HepG2 (cell line): ENCODE data around the gene PDE1C. TPM values are rescaled to one million over a fixed set of nuclear protein-coding genes. Genes with fewer than 3 reads are reported as not detected.

ENCODE experiments used
- ATAC-seq: fragments of 200-7000 bp; cut with Tn5 transposase; 3 replicates; pipeline ENCODE4 v1.9.1; 2020; ENCODE audit warnings: mild to moderate bottlenecking, moderate library complexity
- BruUV-seq: library from RNA; stranded (reverse); fragments of 400-500 nt; replicated peaks from 2 replicates; lab custom pipeline; 2021; lab: Mats Ljungman, UMichigan
- CTCF ChIA-PET: fragments of 300-600 bp; formaldehyde crosslinking; extraction: SDS; loops from one replicate; lab custom pipeline; 2021; ENCODE audit warnings: low total read pairs, inconsistent platforms, low intra/inter-chr PET ratio; lab: Yijun Ruan, JAX
- POLR2A ChIA-PET: fragments of 350-600 bp; sonication (Branson Sonifier 250); formaldehyde crosslinking; loops from one replicate; lab custom pipeline; 2020; ENCODE audit warnings: antibody characterized with exemption, inconsistent platforms; lab: Yijun Ruan, JAX
- DNase-seq: peaks from one replicate; pipeline ENCODE4 v3.0.0-alpha.2; 2015; ENCODE audit warnings: low spot score
- FAIRE-seq: peaks from 3 replicates; lab custom pipeline; 2011; peaks lifted over from hg19 to GRCh38; lab: Jason Lieb, UNC
- H2AFZ ChIP-seq: one replicate; pipeline ENCODE4 v1.6.1; 2011; ENCODE audit warnings: low read length, inconsistent platforms
- H3K27ac ChIP-seq: fragments of 300-600 bp; 3 replicates; pipeline ENCODE4 v1.8.0; 2011; ENCODE audit warnings: mixed run types, mild to moderate bottlenecking, mixed read lengths, low read length, inconsistent platforms; ENCODE audit not compliant: insufficient read depth; ENCODE audit errors: extremely low read length
- H3K27me3 ChIP-seq, 2 experiments: fragments of 200-600 bp in 1 of 2; 2 replicates in 1 of 2; 3 replicates in 1 of 2; pipeline versions ENCODE4 v1.6.0 to v1.8.0; 2011; ENCODE audit warnings: low read length in 2 of 2, mild to moderate bottlenecking in 2 of 2, moderate library complexity in 2 of 2, inconsistent platforms in 1 of 2; ENCODE audit not compliant: insufficient read depth in 2 of 2, control insufficient read depth in 1 of 2
- H3K36me3 ChIP-seq, 2 experiments: fragments of 200-600 bp in 1 of 2; replicated peaks in 1 of 2; 2 replicates in 1 of 2; 3 replicates in 1 of 2; pipeline versions ENCODE4 v1.5.1 to v1.8.0; 2011; ENCODE audit warnings: low read length in 2 of 2, inconsistent platforms in 1 of 2; ENCODE audit not compliant: insufficient read depth in 2 of 2, control insufficient read depth in 1 of 2
- H3K4me1 ChIP-seq: 2 replicates; pipeline ENCODE4 v1.5.1; 2012; ENCODE audit warnings: low read length, inconsistent platforms; ENCODE audit not compliant: insufficient read depth
- H3K4me2 ChIP-seq: 2 replicates; pipeline ENCODE4 v1.6.0; 2011; ENCODE audit warnings: low read depth, low read length, inconsistent platforms
- H3K4me3 ChIP-seq, 3 experiments: fragments of 200-600 bp in 1 of 3; sonication (generic), shearing (Covaris generic) in 1 of 3; replicated peaks in 1 of 3; 2 replicates each; pipeline ENCODE4 v1.5.1; 2011 to 2016; ENCODE audit warnings: low read length in 3 of 3, inconsistent platforms in 2 of 3, low read depth in 2 of 3, mild to moderate bottlenecking in 2 of 3, control low read depth in 1 of 3, mixed read lengths in 1 of 3; ENCODE audit not compliant: insufficient read depth in 1 of 3
- H3K79me2 ChIP-seq: one replicate; pipeline ENCODE4 v1.6.1; 2011; ENCODE audit warnings: low read length, inconsistent platforms; ENCODE audit not compliant: insufficient read depth
- H3K9ac ChIP-seq: 2 replicates; pipeline ENCODE4 v1.6.0; 2011; ENCODE audit warnings: mild to moderate bottlenecking, low read depth, low read length, inconsistent platforms; ENCODE audit not compliant: insufficient read depth
- H3K9me3 ChIP-seq: 2 replicates; pipeline ENCODE4 v1.5.1; 2012; ENCODE audit warnings: mild to moderate bottlenecking, low read length
- H4K20me1 ChIP-seq: 2 replicates; pipeline ENCODE4 v1.6.0; 2011; ENCODE audit warnings: inconsistent platforms, mild to moderate bottlenecking, low read length, moderate library complexity; ENCODE audit not compliant: insufficient read depth
- GATA4 ChIP-seq: sonication (generic); IDR thresholded peaks from 2 replicates; pipeline ENCODE4 v1.6.1; 2016; ENCODE audit warnings: antibody characterized with exemption, low read depth, borderline replicate concordance
- HDAC2 ChIP-seq: sonication (generic); formaldehyde crosslinking; IDR thresholded peaks from 2 replicates; pipeline ENCODE4 v1.4.0; 2020; ENCODE audit warnings: missing genetic modification reagents
- IRF2 ChIP-seq: IDR thresholded peaks from 2 replicates; pipeline ENCODE4 v1.6.1; 2018; ENCODE audit warnings: missing genetic modification reagents, missing compliant biosample characterization
- SRY ChIP-seq: sonication (generic); formaldehyde crosslinking; IDR thresholded peaks from 2 replicates; pipeline ENCODE4 v1.8.0; 2022; ENCODE audit warnings: mild to moderate bottlenecking, missing genetic modification reagents
- ZBTB1 ChIP-seq: sonication (generic); formaldehyde crosslinking; IDR thresholded peaks from 2 replicates; pipeline ENCODE4 v1.4.0; 2020; ENCODE audit warnings: missing genetic modification reagents, borderline replicate concordance
- ZFP36 ChIP-seq: fragments of 150-350 bp; IDR thresholded peaks from 2 replicates; pipeline ENCODE4 v1.6.1; 2018; ENCODE audit warnings: borderline replicate concordance, low read length, low read depth; ENCODE audit not compliant: partially characterized antibody
- ZFP37 ChIP-seq: sonication (generic); formaldehyde crosslinking; IDR thresholded peaks from 2 replicates; pipeline ENCODE4 v1.4.0; 2020; ENCODE audit warnings: missing genetic modification reagents, borderline replicate concordance
- ZFX ChIP-seq: sonication (generic); formaldehyde crosslinking; IDR thresholded peaks from 2 replicates; pipeline ENCODE4 v1.4.0; 2020; ENCODE audit warnings: mild to moderate bottlenecking, low read depth, missing genetic modification reagents, moderate library complexity
- ZSCAN29 ChIP-seq: sonication (generic); formaldehyde crosslinking; conservative IDR thresholded peaks from 2 replicates; pipeline ENCODE4 v1.4.0; 2020; ENCODE audit warnings: mild to moderate bottlenecking, missing genetic modification reagents
- WGBS: methylation state at CpG from one replicate; pipeline ENCODE4 v1.1.6; 2017; ENCODE audit warnings: low lambda C conversion rate; 5-methylcytosine and 5-hydroxymethylcytosine counted together
- in situ Hi-C: cut with HindIII; loops from 2 replicates; pipeline ENCODE4 v1.10.0; 2017; ENCODE audit warnings: low pct_unique_long_range_greater_than_20kb; ENCODE audit not compliant: extremely low pct_ligation_motif_present
- intact Hi-C: fragments of 100-400 bp; cut with micrococcal nuclease; formaldehyde crosslinking; loops from one replicate; pipeline ENCODE4 v1.10.0; 2022; ENCODE audit not compliant: unreplicated experiment
- polyA plus RNA-seq, 8 experiments: library from polyadenylated mRNA; depleted of rRNA in 3 of 8; stranded (reverse) in 7 of 8; unstranded in 1 of 8; fragments of >200 nt; fragmentation: Illumina TruSeq in 4 of 8; extraction: Trizol in 4 of 8; gene quantifications; 2 replicates each; pipeline versions ENCODE4 v1.2.1 to v1.2.3, GENCODE V29; 2011 to 2016; ENCODE audit warnings: low read depth in 4 of 8, missing spikeins in 1 of 8, mixed read lengths in 1 of 8; ENCODE audit not compliant: insufficient read depth in 1 of 8
- total RNA-seq, 5 experiments: library from RNA; depleted of rRNA; stranded (reverse); fragments of >200 nt; fragmentation: Illumina TruSeq; extraction: Trizol; gene quantifications; 2 replicates each; pipeline ENCODE4 v1.2.3, GENCODE V29; 2016; ENCODE audit warnings: low read depth in 1 of 5
- TF ChIP-seq, protein P1 (sequence below): IDR thresholded peaks from 2 replicates; pipeline ENCODE4 v1.6.1; 2016; ENCODE audit warnings: mild to moderate bottlenecking

Gene PDE1C
- total and polyA plus RNA-seq, 2 of the 13 experiments (the other 11 are each of a cell fraction or from before 2014, with no cell fraction given), result not detected

- TF ChIP-seq ZFX (no peak), IRF2 (no peak), ZFP37 (CRISPR knock-in tag) (no peak), ZFP36 (no peak), SRY (no peak), ZBTB1 (CRISPR knock-in tag) (no peak), ZSCAN29 (no peak), HDAC2 (no peak)
- TF ChIP-seq, protein P1, sequence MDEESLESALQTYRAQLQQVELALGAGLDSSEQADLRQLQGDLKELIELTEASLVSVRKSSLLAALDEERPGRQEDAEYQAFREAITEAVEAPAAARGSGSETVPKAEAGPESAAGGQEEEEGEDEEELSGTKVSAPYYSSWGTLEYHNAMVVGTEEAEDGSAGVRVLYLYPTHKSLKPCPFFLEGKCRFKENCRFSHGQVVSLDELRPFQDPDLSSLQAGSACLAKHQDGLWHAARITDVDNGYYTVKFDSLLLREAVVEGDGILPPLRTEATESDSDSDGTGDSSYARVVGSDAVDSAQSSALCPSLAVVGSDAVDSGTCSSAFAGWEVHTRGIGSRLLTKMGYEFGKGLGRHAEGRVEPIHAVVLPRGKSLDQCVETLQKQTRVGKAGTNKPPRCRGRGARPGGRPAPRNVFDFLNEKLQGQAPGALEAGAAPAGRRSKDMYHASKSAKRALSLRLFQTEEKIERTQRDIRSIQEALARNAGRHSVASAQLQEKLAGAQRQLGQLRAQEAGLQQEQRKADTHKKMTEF (CRISPR knock-in tag), result no peak
These were observed 18.3 kb upstream of the PDE1C start (continued) for GRCh38 chr7:32088451-32088881.

DNA sequence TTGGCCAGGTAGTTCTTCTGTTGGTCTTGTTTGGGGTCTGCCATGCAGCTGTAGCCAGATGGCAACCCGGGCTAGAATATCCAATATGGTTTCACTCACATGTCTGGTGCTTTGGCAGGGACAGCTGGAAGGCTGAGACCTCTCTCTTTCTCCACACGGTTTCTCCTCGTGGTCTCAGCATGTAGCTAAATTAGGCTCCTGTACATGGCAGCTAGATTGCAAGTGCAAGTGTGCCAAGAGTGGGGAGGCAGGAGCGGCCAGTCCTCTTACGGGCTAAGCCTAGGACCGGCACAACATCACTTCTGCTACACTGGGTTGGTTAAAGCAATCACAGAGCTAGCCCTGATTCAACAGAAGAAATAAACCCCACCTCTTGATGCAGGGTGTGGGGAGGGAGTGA is 9.3 kb upstream of the PDE1C start:
- H3K36me3 ChIP-seq, result no peaks in the 10 kb centered on the region
- no peak overlapping the region for H2AFZ ChIP-seq
- H3K4me2 ChIP-seq, result no peak overlapping the region
- in situ Hi-C loops, result no loop called here
- 20% methylated on average over 5 of the region's 6 CpGs for WGBS
- H3K79me2 ChIP-seq, result no peaks in the 10 kb centered on the region
- ATAC-seq (no peak), DNase-seq (no peak), FAIRE-seq (no peak)
- no TSS peak for BruUV-seq
- intact Hi-C loops, result no loop called here
- no peak overlapping the region for H3K4me3 ChIP-seq
- no peak for TF ChIP-seq GATA4
- TF ChIP-seq, all 625 proteins: peak for 0
- no peaks in the 10 kb centered on the region for H4K20me1 ChIP-seq
- POLR2A ChIA-PET, result no interaction called here
- H3K27me3 ChIP-seq, result no peaks in the 10 kb centered on the region
- no peak overlapping the region for H3K27ac ChIP-seq
- CTCF ChIA-PET, result no interaction called here
- no peak overlapping the region for H3K9ac ChIP-seq
- H3K4me1 ChIP-seq, result no peaks in the 10 kb centered on the region
- no peaks in the 10 kb centered on the region for H3K9me3 ChIP-seq
